ENCODE results near the gene OLFM1. TPM values are rescaled to one million over a fixed set of nuclear protein-coding genes. Genes with fewer than 3 reads are reported as not detected.

OLFM1 gene
- total RNA-seq, 4 donors from 2014 or later = 13.5 to 32.8 (median 25.6) TPM

- Histone ChIP-seq H3K4me3 (no peak overlapping the region), H3K36me3 (no peaks in the 10 kb centered on the region), H3K27me3 (peaks cover 98% of the 10 kb centered on the region), H3K9me3 (peaks cover 0 to 10% (median 0%) of the 10 kb centered on the region in 3 donors), H3K4me1 (no peaks in the 10 kb centered on the region), H3K27ac (no peak overlapping the region)
- WGBS, 2 donors (ENCODE audit: low coverage in 1 of 2) = 71 to 80% methylated on average over 1 to 3 of the region's 4 CpGs
- TF ChIP-seq POLR2A (IDR thresholded peaks at IDR 0.05) = no peak
- TF ChIP-seq CTCF (IDR thresholded peaks at IDR 0.05) = no peak
- no peak for TF ChIP-seq POLR2AphosphoS5 (IDR thresholded peaks at IDR 0.05)
- TF ChIP-seq EP300 (IDR thresholded peaks at IDR 0.05) = no peak
- no peak for ATAC-seq
Measured at GRCh38 chr9:135065151-135065550, 22.3 kb upstream of the OLFM1 start.

- Histone ChIP-seq H3K9me3 (peaks cover 0 to 10% (median 0%) of the 10 kb centered on the region in 3 donors), H3K4me3 (no peak overlapping the region), H3K27me3 (peaks cover 98% of the 10 kb centered on the region), H3K27ac (no peak overlapping the region), H3K4me1 (no peaks in the 10 kb centered on the region), H3K36me3 (no peaks in the 10 kb centered on the region)
- WGBS, 2 donors (ENCODE audit: low coverage in 1 of 2) = 66% methylated on average over 4 of the region's 4 CpGs; no CpG with 5 or more reads in 1 of the 2 donors
- ATAC-seq = no peak
- no peak for TF ChIP-seq POLR2A (IDR thresholded peaks at IDR 0.05)
- TF ChIP-seq CTCF (IDR thresholded peaks at IDR 0.05) = no peak
- TF ChIP-seq EP300 (IDR thresholded peaks at IDR 0.05) = no peak
- no peak for TF ChIP-seq POLR2AphosphoS5 (IDR thresholded peaks at IDR 0.05)
Measured at GRCh38 chr9:135065804-135066203, 21.7 kb upstream of the OLFM1 start.

- WGBS, 2 donors (ENCODE audit: low coverage in 1 of 2) = 86% methylated on average over 7 of the region's 7 CpGs; no CpG with 5 or more reads in 1 of the 2 donors
Measured at GRCh38 chr9:135066291-135066690, 21.2 kb upstream of the OLFM1 start.

GRCh38 chr9:135067096-135067710 lies 20.3 kb upstream of the OLFM1 start:
- WGBS, 2 donors (ENCODE audit: low coverage in 1 of 2) = 77% methylated on average over 10 of the region's 20 CpGs; no CpG with 5 or more reads in 1 of the 2 donors
- no peak overlapping the region for H3K4me3 ChIP-seq
- peaks cover 0 to 10% (median 0%) of the 10 kb centered on the region in 3 donors for H3K9me3 ChIP-seq
- H3K4me1 ChIP-seq = no peaks in the 10 kb centered on the region
- no peak for TF ChIP-seq POLR2AphosphoS5 (IDR thresholded peaks at IDR 0.05)
- no peak for TF ChIP-seq CTCF (IDR thresholded peaks at IDR 0.05)
- no peak for TF ChIP-seq POLR2A (IDR thresholded peaks at IDR 0.05)
- TF ChIP-seq EP300 (IDR thresholded peaks at IDR 0.05) = no peak
- no peak overlapping the region for H3K27ac ChIP-seq
- no peaks in the 10 kb centered on the region for H3K36me3 ChIP-seq
- peaks cover 93% of the 10 kb centered on the region for H3K27me3 ChIP-seq
- ATAC-seq = no peak

More at GRCh38 chr9:135066291-135066690, 21.2 kb upstream of the OLFM1 start:
- no peak for TF ChIP-seq CTCF (IDR thresholded peaks at IDR 0.05)
- no peak for TF ChIP-seq POLR2A (IDR thresholded peaks at IDR 0.05)
- TF ChIP-seq POLR2AphosphoS5 (IDR thresholded peaks at IDR 0.05) = no peak
- TF ChIP-seq EP300 (IDR thresholded peaks at IDR 0.05) = no peak
- no peak overlapping the region for H3K27ac ChIP-seq
- H3K9me3 ChIP-seq = peaks cover 0 to 10% (median 0%) of the 10 kb centered on the region in 3 donors
- peaks cover 98% of the 10 kb centered on the region for H3K27me3 ChIP-seq
- no peaks in the 10 kb centered on the region for H3K4me1 ChIP-seq
- no peak for ATAC-seq
- no peak overlapping the region for H3K4me3 ChIP-seq
- no peaks in the 10 kb centered on the region for H3K36me3 ChIP-seq
